Activated T-cell treated with anti-CD3 and anti-CD28 coated beads, Interleukin-2, amount 50 U/mL, for 72 hours (primary cell): ENCODE measurements around the gene CRELD2. TPM values are rescaled to one million over a fixed set of nuclear protein-coding genes. Genes with fewer than 3 reads are reported as not detected.

Source experiments
- ATAC-seq, 2 donors: fragments of 150-1000 bp; cut with Tn5 transposase; replicated peaks in 1 of 2; 2 replicates each; pipeline ENCODE4 v1.10.0; 2021; ENCODE audit warnings: moderate library complexity in 2 of 2, mild to moderate bottlenecking in 1 of 2
- DNase-seq, 2 donors: peaks; one replicate each; pipeline ENCODE4 v3.0.0; 2021 to 2022; ENCODE audit warnings: mixed read lengths in 1 of 2
- H3K27ac Mint-ChIP-seq: one replicate; pipeline ENCODE4 v1.8.0; 2022; ENCODE audit warnings: mild to moderate bottlenecking, moderate library complexity, mixed read lengths
- H3K27me3 Mint-ChIP-seq: one replicate; pipeline ENCODE4 v1.8.0; 2022; ENCODE audit warnings: low read depth, mixed read lengths
- H3K36me3 Mint-ChIP-seq, 2 donors: one replicate each; pipeline ENCODE4 v1.8.0; 2022; ENCODE audit warnings: mixed read lengths in 2 of 2, mild to moderate bottlenecking in 1 of 2; ENCODE audit not compliant: insufficient read depth in 2 of 2
- H3K4me1 Mint-ChIP-seq: one replicate; pipeline ENCODE4 v1.8.0; 2022; ENCODE audit warnings: low read depth, mixed read lengths
- H3K4me3 Mint-ChIP-seq, 2 donors: one replicate each; pipeline ENCODE4 v1.8.0; 2022; ENCODE audit warnings: mild to moderate bottlenecking in 2 of 2, mixed read lengths in 2 of 2, moderate library complexity in 2 of 2
- H3K9me3 Mint-ChIP-seq, 2 donors: one replicate each; pipeline ENCODE4 v1.8.0; 2022; ENCODE audit warnings: mixed read lengths in 2 of 2
- total RNA-seq, 2 donors: library from RNA; stranded (reverse); gene quantifications; one replicate each; pipeline ENCODE4 v1.2.3, GENCODE V29; 2022

Gene CRELD2
- total RNA-seq, 2 donors from 2014 or later: 24.4 to 33.2 TPM

DNA sequence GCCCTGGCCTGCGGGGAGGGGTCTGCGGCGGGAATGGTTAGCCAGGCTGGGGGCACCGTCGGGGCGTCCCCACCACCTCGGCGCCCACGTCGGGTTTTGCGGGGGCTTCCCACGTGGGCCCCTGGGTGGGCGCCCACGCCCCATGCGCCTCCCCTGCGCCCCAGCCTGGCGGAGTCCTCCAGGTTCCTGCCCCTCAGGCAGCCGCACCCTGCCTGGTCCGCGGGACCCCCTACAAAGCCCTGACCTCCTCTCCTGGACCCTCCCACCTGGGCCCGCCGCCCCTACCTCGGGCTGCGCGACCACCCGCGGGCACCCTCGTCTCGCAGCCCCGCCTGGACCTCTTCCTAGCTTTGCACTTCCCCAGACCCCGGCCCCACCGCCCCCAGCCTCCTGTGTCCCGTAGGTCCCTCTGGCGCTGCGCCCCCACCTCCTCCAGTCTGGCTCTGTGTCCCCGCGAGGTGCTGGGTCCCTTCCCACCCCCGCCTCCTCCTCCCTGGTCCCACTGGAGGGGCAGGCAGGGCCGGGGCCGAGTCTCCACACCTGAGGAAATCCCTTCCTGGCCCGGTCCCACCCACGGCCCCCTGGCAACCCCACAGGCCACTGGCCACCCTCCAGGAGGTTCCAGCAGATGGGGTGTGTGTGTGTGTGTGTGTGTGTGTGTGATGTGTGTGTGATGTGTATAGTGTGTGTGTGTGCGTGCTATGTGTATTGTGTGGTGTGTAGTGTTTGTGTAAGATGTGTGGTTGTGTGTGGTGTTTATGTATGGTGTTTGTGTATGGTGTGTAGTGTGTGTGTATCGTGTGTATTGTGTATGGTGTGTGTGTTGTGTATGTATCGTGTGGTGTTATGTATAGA, 54.0 kb downstream of the CRELD2 start:
- DNase-seq: peak in 1 of 2 donors; percentile 27
- Mint-ChIP-seq H3K9me3 (peaks cover 4 to 5% of the 10 kb centered on the region in 2 donors), H3K36me3 (peaks cover 0 to 6% of the 10 kb centered on the region in 2 donors), H3K27ac (no peak overlapping the region), H3K4me3 (peak overlapping the region in 1 of 2 donors; percentile 94), H3K4me1 (peaks cover 42% of the 10 kb centered on the region), H3K27me3 (no peaks in the 10 kb centered on the region)
- no peak for ATAC-seq

DNA sequence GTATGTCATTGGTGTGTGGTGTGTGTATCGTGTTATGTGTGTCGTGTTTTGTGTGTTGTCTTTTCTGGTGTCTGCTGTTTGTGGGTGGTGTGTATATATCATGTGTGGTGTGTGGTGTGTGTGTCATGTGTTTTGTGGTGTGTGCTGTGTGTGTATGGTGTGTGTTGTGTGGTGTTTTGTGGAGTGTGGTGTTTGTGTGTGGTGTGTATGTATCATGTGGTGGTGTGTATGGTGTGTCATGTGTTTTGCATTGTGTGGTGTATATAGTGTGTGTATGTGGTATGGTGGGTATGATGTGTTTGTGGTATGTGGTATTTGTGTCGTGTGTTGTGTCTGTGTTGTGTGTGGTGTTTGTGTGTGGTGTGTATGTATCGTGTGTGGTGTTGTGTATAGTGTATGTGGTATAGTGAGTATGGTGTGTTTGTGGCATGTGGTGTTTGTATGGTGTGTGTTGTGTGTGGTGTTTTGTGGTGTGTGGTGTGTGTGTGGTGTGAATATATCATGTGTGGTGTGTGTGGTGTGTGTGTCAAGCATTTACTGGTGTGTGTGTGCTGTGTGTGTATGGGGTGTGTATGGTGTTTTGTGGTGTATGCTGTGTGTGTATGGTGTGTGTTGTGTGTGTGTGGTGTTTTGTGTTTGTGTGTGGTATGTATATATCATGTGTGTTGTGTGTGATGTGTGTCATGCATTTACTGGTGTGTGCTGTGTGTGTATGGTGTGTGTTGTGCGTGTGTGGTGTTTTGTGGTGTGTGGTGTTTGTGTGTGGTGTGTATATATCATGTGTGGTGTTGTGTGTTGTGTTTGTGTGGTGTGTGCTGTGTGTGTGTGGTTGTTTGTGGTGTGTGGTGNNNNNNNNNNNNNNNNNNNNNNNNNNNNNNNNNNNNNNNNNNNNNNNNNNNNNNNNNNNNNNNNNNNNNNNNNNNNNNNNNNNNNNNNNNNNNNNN, 54.9 kb downstream of the CRELD2 start:
- Mint-ChIP-seq H3K27ac (no peak overlapping the region), H3K36me3 (peaks cover 0 to 6% of the 10 kb centered on the region in 2 donors), H3K4me1 (peaks cover 36% of the 10 kb centered on the region), H3K9me3 (peaks cover 4 to 5% of the 10 kb centered on the region in 2 donors), H3K27me3 (no peaks in the 10 kb centered on the region), H3K4me3 (no peak overlapping the region)
- ATAC-seq (no peak), DNase-seq (peak in 1 of 2 donors; percentile 1)

GRCh38 chr22:49975543-49976389, 57.3 kb downstream of the CRELD2 start:
- DNase-seq (peak; percentile 62 to 71), ATAC-seq (peak; percentile 44 to 58)
- peak overlapping the region; percentile 50 to 67 for H3K4me3 Mint-ChIP-seq
- H3K36me3 Mint-ChIP-seq: peaks cover 11 to 13% of the 10 kb centered on the region in 2 donors
- H3K4me1 Mint-ChIP-seq: peaks cover 26% of the 10 kb centered on the region
- peak overlapping the region; percentile 68 for H3K27ac Mint-ChIP-seq
- no peaks in the 10 kb centered on the region for H3K27me3 Mint-ChIP-seq
- peaks cover 10 to 13% of the 10 kb centered on the region in 2 donors for H3K9me3 Mint-ChIP-seq

- peak overlapping the region; percentile 1 to 5 for H3K4me3 Mint-ChIP-seq
- no peaks in the 10 kb centered on the region for H3K27me3 Mint-ChIP-seq
- H3K9me3 Mint-ChIP-seq: peaks cover 12 to 16% of the 10 kb centered on the region in 2 donors
- peaks cover 23% of the 10 kb centered on the region for H3K4me1 Mint-ChIP-seq
- ATAC-seq (peak; percentile 62 to 65), DNase-seq (peak; percentile 63 to 74)
- H3K27ac Mint-ChIP-seq: peak overlapping the region; percentile 10
- peaks cover 12 to 15% of the 10 kb centered on the region in 2 donors for H3K36me3 Mint-ChIP-seq
Observed at GRCh38 chr22:49976439-49977175, 58.2 kb downstream of the CRELD2 start.

Other genes starting within 250 kb of the CRELD2 start
- gene BRD1, start 90.8 kb upstream of the CRELD2 start, total RNA-seq: 10 to 100 TPM; 42.3 to 43.4 TPM
- 10 to 100 TPM; 22.3 to 23.6 TPM for gene ZBED4, start 64.8 kb upstream of the CRELD2 start, total RNA-seq
- gene ALG12, start 196 bp upstream of the CRELD2 start, total RNA-seq: 10 to 100 TPM; 11.7 to 13.6 TPM
- gene PIM3, start 42.1 kb downstream of the CRELD2 start, total RNA-seq: 100 to 1,000 TPM; 209 to 236 TPM
- gene IL17REL, start 94.1 kb downstream of the CRELD2 start, total RNA-seq: 1 to 10 TPM in 1 of 2 donors, under 1 TPM in 1; 0.36 to 1.1 TPM
- gene TTLL8, start 139.7 kb downstream of the CRELD2 start, total RNA-seq: not detected
- gene MLC1, start 166.8 kb downstream of the CRELD2 start, total RNA-seq: under 1 TPM in 1 of 2 donors, not detected in 1; 0.17 TPM
- gene MOV10L1, start 171.4 kb downstream of the CRELD2 start, total RNA-seq: under 1 TPM; 0.25 to 0.36 TPM